Testis (tissue), 2 donors: Measurements from ENCODE around the gene SLAMF1.

Source experiments
- POLR2A ChIP-seq: fragments of 450-650 bp; IDR thresholded peaks from one replicate; pipeline ENCODE4 v1.6.1; 2017; ENCODE audit warnings: antibody characterized with exemption, mild to moderate bottlenecking, moderate library complexity
- TF ChIP-seq, protein P1 (sequence below), 3 experiments: fragments of 450-650 bp in 2 of 3; fragments of 200-600 bp in 1 of 3; sonication (generic) in 1 of 3; IDR thresholded peaks; one replicate each; pipeline ENCODE4 v1.5.1; 2016 to 2019; ENCODE audit warnings: antibody characterized with exemption in 3 of 3, mild to moderate bottlenecking in 2 of 3, moderate library complexity in 1 of 3

DNA sequence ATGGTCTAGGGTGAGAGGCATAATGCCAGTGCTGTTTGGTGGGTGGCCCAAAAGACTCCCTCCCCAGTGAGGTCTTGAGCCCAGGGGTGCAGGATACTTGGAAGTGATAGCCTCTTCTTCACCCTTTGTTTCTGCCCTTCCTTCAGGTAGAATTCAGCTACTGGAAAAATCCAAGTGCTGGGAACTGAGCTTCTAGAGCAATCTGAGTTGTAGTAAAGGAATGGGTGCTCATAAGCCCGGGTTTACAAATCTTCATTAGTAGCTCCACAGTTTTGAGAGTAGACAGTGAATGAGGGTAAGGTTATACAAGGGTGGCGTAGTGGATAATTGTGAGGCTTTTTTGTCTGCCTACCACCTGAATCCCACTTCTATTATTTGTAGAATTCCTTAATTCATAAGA, 38.3 kb downstream of the SLAMF1 start:
- TF ChIP-seq, protein P1, sequence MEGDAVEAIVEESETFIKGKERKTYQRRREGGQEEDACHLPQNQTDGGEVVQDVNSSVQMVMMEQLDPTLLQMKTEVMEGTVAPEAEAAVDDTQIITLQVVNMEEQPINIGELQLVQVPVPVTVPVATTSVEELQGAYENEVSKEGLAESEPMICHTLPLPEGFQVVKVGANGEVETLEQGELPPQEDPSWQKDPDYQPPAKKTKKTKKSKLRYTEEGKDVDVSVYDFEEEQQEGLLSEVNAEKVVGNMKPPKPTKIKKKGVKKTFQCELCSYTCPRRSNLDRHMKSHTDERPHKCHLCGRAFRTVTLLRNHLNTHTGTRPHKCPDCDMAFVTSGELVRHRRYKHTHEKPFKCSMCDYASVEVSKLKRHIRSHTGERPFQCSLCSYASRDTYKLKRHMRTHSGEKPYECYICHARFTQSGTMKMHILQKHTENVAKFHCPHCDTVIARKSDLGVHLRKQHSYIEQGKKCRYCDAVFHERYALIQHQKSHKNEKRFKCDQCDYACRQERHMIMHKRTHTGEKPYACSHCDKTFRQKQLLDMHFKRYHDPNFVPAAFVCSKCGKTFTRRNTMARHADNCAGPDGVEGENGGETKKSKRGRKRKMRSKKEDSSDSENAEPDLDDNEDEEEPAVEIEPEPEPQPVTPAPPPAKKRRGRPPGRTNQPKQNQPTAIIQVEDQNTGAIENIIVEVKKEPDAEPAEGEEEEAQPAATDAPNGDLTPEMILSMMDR (IDR thresholded peaks at IDR 0.05), result no peak
- no peak for TF ChIP-seq POLR2A
